Lower leg skin (tissue), 4 donors: Measurements from ENCODE around the gene DIO1. TPM values are rescaled to one million over a fixed set of nuclear protein-coding genes. Genes with fewer than 3 reads are reported as not detected.
"Not testable (repeated sequence)": the region's sequence is repeated elsewhere in the genome, so short reads cannot be mapped to it uniquely, and the experiment has no call there.

Source experiments
- DNase-seq, 2 donors: peaks; one replicate each; pipeline ENCODE4 v3.0.0-alpha.2; 2019; ENCODE audit warnings: low spot score in 2 of 2
- H3K4me3 ChIP-seq: fragments of 200-600 bp; sonication (generic); 2 replicates; pipeline ENCODE4 v1.5.1; 2017; ENCODE audit warnings: mild to moderate bottlenecking, low read depth; ENCODE audit not compliant: poor library complexity, severe bottlenecking
- CTCF ChIP-seq, 3 donors: fragments of 450-650 bp; IDR thresholded peaks; one replicate each; pipeline ENCODE4 v1.5.1; 2016; ENCODE audit warnings: antibody characterized with exemption in 3 of 3, mild to moderate bottlenecking in 3 of 3, moderate library complexity in 2 of 3
- POLR2A ChIP-seq, 2 donors: fragments of 450-650 bp; IDR thresholded peaks; one replicate each; pipeline ENCODE4 v1.6.1; 2016 to 2017; ENCODE audit warnings: antibody characterized with exemption in 2 of 2, mild to moderate bottlenecking in 1 of 2, moderate library complexity in 1 of 2
- WGBS, 2 donors: methylation state at CpG; one replicate each; pipeline ENCODE4 v1.1.5; 2018; 5-methylcytosine and 5-hydroxymethylcytosine counted together
- intact Hi-C: fragments of 100-400 bp; cut with DNase I; formaldehyde crosslinking; loops from one replicate; pipeline ENCODE4 v1.15.0; 2023; ENCODE audit warnings: low total_unique reads
- total RNA-seq, 4 donors: library from RNA; depleted of rRNA; stranded (reverse); fragments of >200 nt; gene quantifications; one replicate each; pipeline ENCODE4 v1.1.0, GENCODE V29; 2016

DIO1 gene
- total RNA-seq, 4 donors from 2014 or later = not detected

- no peak for DNase-seq
- TF ChIP-seq CTCF (IDR thresholded peaks at IDR 0.05) = no peak
- no peak for TF ChIP-seq POLR2A (IDR thresholded peaks at IDR 0.05)
- intact Hi-C loops = no loop called here
- no peak overlapping the region for H3K4me3 ChIP-seq
- WGBS, 2 donors = 65 to 66% methylated on average over 7 of the region's 7 CpGs
Observed at GRCh38 chr1:53862507-53862906, 31.5 kb upstream of the DIO1 start.

- TF ChIP-seq POLR2A (IDR thresholded peaks at IDR 0.05) (no peak), CTCF (IDR thresholded peaks at IDR 0.05) (no peak)
- intact Hi-C loops = no loop called here
- 93 to 98% methylated on average over 1 of the region's 1 CpG for WGBS, 2 donors
- DNase-seq = no peak
- H3K4me3 ChIP-seq = no peak overlapping the region
Observed at GRCh38 chr1:53868565-53868964, 25.4 kb upstream of the DIO1 start.

- TF ChIP-seq POLR2A (IDR thresholded peaks at IDR 0.05) = no peak
- TF ChIP-seq CTCF (IDR thresholded peaks at IDR 0.05) = no peak
- intact Hi-C loops = no loop called here
- H3K4me3 ChIP-seq = no peak overlapping the region
- DNase-seq = no peak
- 80 to 87% methylated on average over 11 of the region's 11 CpGs for WGBS, 2 donors
Observed at GRCh38 chr1:53869454-53870117, 24.4 kb upstream of the DIO1 start.

GRCh38 chr1:53871221-53871620, 22.8 kb upstream of the DIO1 start:
- no peak for TF ChIP-seq POLR2A (IDR thresholded peaks at IDR 0.05)
- no peak for TF ChIP-seq CTCF (IDR thresholded peaks at IDR 0.05)
- DNase-seq = no peak
- intact Hi-C loops = no loop called here
- 54 to 64% methylated on average over 4 of the region's 4 CpGs for WGBS, 2 donors
- no peak overlapping the region for H3K4me3 ChIP-seq

DNA sequence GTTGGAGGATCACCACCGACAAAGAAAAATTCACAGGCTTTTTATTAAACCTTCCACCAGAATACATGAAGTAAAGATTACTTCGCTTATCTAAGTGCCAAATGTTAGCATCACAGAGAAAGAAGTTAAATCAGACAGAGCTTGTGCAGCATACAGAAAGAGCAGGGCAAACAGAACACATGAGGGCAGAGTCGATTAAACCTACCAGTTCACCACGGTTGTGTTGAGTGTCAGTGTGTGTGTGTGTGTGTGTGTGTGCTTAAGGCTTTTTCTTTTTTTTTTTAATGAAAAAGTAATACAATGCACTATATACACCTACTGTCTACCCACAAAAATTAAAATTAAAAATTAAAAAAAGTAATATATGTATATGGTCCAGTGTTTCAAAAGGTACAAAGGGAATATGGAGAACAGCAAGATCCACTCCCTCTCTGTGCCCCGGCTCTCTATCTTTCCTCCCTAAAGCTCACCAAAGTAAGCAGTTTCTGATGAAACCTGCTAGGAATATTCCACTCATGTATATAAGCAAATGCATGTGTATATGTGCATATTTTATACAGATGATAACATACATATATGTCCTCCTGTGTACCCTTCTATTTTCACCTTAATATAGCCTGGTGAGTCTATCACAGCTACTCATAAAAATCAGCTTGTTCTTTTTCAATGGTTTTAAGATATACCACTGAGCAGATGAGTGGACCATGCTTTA, 22.1 kb upstream of the DIO1 start:
- WGBS, 2 donors = 71 to 75% methylated on average over 5 of the region's 5 CpGs
- no peak for DNase-seq
- TF ChIP-seq POLR2A (IDR thresholded peaks at IDR 0.05) (no peak), CTCF (IDR thresholded peaks at IDR 0.05) (no peak)
- intact Hi-C loops = no loop called here
- H3K4me3 ChIP-seq = no peak overlapping the region

DNA sequence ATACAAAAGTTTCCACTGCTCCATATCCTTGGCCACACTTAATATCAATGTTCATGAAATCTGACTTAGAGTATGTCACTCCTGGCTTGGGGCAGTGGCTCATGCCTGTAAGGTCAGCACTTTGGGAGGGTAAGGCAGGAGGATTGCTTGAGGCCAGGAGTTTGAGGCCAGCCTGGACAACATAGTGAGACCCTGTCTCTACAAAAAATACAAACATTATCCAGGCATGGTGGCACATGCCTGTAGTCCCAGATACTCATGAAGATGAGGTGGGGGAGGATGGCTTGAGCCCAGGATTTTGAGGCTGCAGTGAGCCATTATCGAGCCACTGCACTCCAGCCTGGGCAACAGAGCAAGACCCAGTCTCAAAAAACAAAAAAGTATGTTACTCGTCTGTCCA, 18.8 kb upstream of the DIO1 start:
- intact Hi-C loops = loop anchor here (5.0 kb wide), 1 partner anchor 87 kb away; no protein-coding TSS in a partner anchor
- H3K4me3 ChIP-seq, DNase-seq: not testable (repeated sequence)
- WGBS, 2 donors = 91 to 96% methylated on average over 2 of the region's 2 CpGs
